Activated naive CD4-positive, alpha-beta T cell treated with anti-CD3 and anti-CD28 coated beads, Interleukin-2, amount 10 ng/mL, durations not matched to agents 7 days and 5 days (primary cell): ENCODE results near the gene CEACAM1.
"Not testable (repeated sequence)": the region's sequence is repeated elsewhere in the genome, so short reads cannot be mapped to it uniquely, and the experiment has no call there.

ENCODE experiments used
- CTCF ChIA-PET: fragments of 350-600 bp; sonication (Branson Sonifier 250); formaldehyde crosslinking; loops from one replicate; lab custom pipeline; 2021; ENCODE audit warnings: antibody characterized with exemption; lab: Charles Lee
- DNase-seq: peaks from one replicate; pipeline ENCODE4 v3.0.0-alpha.2; 2020
- H3K27ac Mint-ChIP-seq: one replicate; pipeline ENCODE4 v1.8.0; 2021; ENCODE audit warnings: mild to moderate bottlenecking, moderate library complexity, mixed read lengths
- H3K27me3 Mint-ChIP-seq: one replicate; pipeline ENCODE4 v1.8.0; 2021; ENCODE audit warnings: mild to moderate bottlenecking, mixed read lengths
- H3K36me3 Mint-ChIP-seq: one replicate; pipeline ENCODE4 v1.8.0; 2021; ENCODE audit warnings: mixed read lengths
- H3K4me1 Mint-ChIP-seq: one replicate; pipeline ENCODE4 v1.8.0; 2021; ENCODE audit warnings: mixed read lengths
- H3K4me3 Mint-ChIP-seq: one replicate; pipeline ENCODE4 v1.8.0; 2021; ENCODE audit warnings: mild to moderate bottlenecking, moderate library complexity, mixed read lengths
- H3K9me3 Mint-ChIP-seq: one replicate; pipeline ENCODE4 v1.8.0; 2021; ENCODE audit warnings: mixed read lengths

CEACAM1 gene

DNA sequence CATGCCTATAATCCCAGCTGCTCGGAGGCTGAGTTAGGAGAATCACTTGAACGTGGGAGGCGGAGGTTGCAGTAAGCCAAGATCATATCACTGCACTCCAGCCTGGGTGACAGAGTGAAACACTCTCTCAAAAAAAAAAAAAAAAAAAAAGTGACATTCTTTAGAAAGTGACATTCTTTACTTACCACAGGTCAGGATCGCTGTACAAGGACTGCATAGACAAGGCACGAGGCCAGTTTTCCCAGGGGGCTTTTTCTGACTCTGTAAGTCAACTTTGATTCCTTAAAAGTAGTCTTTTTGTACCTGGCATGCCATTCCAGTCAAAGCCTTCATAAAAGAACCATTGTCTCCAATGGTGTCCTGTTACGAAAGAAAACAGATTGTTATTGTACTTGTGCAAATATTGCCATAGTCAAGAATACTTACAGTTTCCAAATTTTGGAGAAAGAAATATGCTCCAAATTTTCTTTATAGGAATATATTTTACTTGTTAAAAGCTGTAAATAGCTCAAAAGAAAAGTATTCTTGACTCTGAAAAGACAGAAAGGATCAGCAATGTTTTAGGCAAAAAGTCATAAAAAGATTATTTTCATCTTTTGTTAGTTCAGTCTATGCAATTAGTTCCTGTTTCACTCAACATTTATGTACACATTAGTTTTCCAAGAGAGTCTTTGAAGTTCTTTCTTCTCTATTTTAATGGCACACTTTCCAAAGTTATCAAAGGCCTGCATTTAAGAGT, 39.3 kb downstream of the CEACAM1 start:
- Mint-ChIP-seq H3K27ac (no peak overlapping the region), H3K9me3 (no peaks in the 10 kb centered on the region), H3K4me3 (no peak overlapping the region), H3K4me1 (peaks cover 28% of the 10 kb centered on the region), H3K36me3 (no peaks in the 10 kb centered on the region), H3K27me3 (no peaks in the 10 kb centered on the region)
- DNase-seq: no peak
- CTCF ChIA-PET: no interaction called here

GRCh38 chr19:42487798-42488178, 40.5 kb downstream of the CEACAM1 start:
- no peaks in the 10 kb centered on the region for H3K9me3 Mint-ChIP-seq
- H3K4me1 Mint-ChIP-seq: peaks cover 31% of the 10 kb centered on the region
- CTCF ChIA-PET: interaction anchor here (0.5 to 0.8 kb wide), 2 partner anchors 18 to 37 kb away, joined by 3 read pairs; no protein-coding TSS in a partner anchor
- peaks cover 2% of the 10 kb centered on the region for H3K36me3 Mint-ChIP-seq
- no peaks in the 10 kb centered on the region for H3K27me3 Mint-ChIP-seq
- peak overlapping the region; percentile 24 for H3K27ac Mint-ChIP-seq
- no peak for DNase-seq
- no peak overlapping the region for H3K4me3 Mint-ChIP-seq

- Mint-ChIP-seq H3K27ac (no peak overlapping the region), H3K4me3 (no peak overlapping the region), H3K36me3 (peaks cover 2% of the 10 kb centered on the region), H3K27me3 (no peaks in the 10 kb centered on the region), H3K9me3 (no peaks in the 10 kb centered on the region), H3K4me1 (peaks cover 31% of the 10 kb centered on the region)
- DNase-seq: peak; percentile 42
- CTCF ChIA-PET: interaction anchor here (0.5 to 1.3 kb wide), 3 partner anchors 17 to 48 kb away, joined by 3 read pairs; no protein-coding TSS in a partner anchor
These were observed 41.1 kb downstream of the CEACAM1 start for GRCh38 chr19:42487032-42487797.

DNA sequence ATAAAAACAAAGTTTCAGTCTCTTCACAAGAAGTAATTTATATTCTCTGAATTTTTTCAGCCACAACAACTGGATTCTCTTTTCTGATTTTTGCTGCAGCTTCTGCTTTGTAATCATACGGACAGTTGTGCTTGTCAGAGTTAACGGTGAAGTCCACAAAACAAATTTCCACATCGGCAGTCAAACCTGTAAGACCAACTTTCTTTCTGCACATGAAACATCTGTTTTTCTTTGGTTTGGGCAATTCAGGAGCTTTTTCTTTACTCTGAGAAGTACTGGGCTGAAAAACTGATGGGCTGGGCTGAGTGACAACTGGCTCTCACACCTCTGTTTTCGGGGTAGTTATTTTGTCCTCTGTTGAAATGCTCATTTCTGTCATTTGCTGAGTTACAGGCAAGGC, 43.2 kb downstream of the CEACAM1 start:
- DNase-seq, H3K9me3 Mint-ChIP-seq, H3K27ac Mint-ChIP-seq, H3K27me3 Mint-ChIP-seq, H3K36me3 Mint-ChIP-seq, CTCF ChIA-PET, H3K4me3 Mint-ChIP-seq: not testable (repeated sequence)
- peaks cover 48% of the 10 kb centered on the region for H3K4me1 Mint-ChIP-seq

GRCh38 chr19:42480335-42481095, 47.8 kb downstream of the CEACAM1 start:
- CTCF ChIA-PET: no interaction called here
- Mint-ChIP-seq H3K27me3 (no peaks in the 10 kb centered on the region), H3K4me3 (peak overlapping the region; percentile 6), H3K36me3 (peaks cover 2% of the 10 kb centered on the region), H3K4me1 (peaks cover 36% of the 10 kb centered on the region), H3K27ac (peak overlapping the region; percentile 73), H3K9me3 (no peaks in the 10 kb centered on the region)
- DNase-seq: peak; percentile 31

GRCh38 chr19:42479736-42480135, 48.5 kb downstream of the CEACAM1 start:
- no peaks in the 10 kb centered on the region for H3K9me3 Mint-ChIP-seq
- no peak overlapping the region for H3K27ac Mint-ChIP-seq
- H3K4me3 Mint-ChIP-seq: no peak overlapping the region
- H3K4me1 Mint-ChIP-seq: peaks cover 34% of the 10 kb centered on the region
- CTCF ChIA-PET: no interaction called here
- H3K27me3 Mint-ChIP-seq: peaks cover 4% of the 10 kb centered on the region
- peaks cover 2% of the 10 kb centered on the region for H3K36me3 Mint-ChIP-seq
- no peak for DNase-seq

GRCh38 chr19:42478765-42479311, 49.4 kb downstream of the CEACAM1 start:
- Mint-ChIP-seq H3K36me3 (peaks cover 2% of the 10 kb centered on the region), H3K4me3 (no peak overlapping the region), H3K4me1 (peaks cover 27% of the 10 kb centered on the region), H3K9me3 (no peaks in the 10 kb centered on the region), H3K27me3 (peaks cover 9% of the 10 kb centered on the region), H3K27ac (no peak overlapping the region)
- no peak for DNase-seq
- CTCF ChIA-PET: no interaction called here

GRCh38 chr19:42477933-42478332, 50.3 kb downstream of the CEACAM1 start:
- Mint-ChIP-seq H3K27me3 (peaks cover 12% of the 10 kb centered on the region), H3K4me1 (peaks cover 25% of the 10 kb centered on the region), H3K27ac (no peak overlapping the region), H3K4me3 (no peak overlapping the region), H3K36me3 (no peaks in the 10 kb centered on the region), H3K9me3 (no peaks in the 10 kb centered on the region)
- CTCF ChIA-PET: interaction anchor here (1.2 kb wide), 1 partner anchor 52 kb away, joined by 3 read pairs; no protein-coding TSS in a partner anchor
- no peak for DNase-seq

DNA sequence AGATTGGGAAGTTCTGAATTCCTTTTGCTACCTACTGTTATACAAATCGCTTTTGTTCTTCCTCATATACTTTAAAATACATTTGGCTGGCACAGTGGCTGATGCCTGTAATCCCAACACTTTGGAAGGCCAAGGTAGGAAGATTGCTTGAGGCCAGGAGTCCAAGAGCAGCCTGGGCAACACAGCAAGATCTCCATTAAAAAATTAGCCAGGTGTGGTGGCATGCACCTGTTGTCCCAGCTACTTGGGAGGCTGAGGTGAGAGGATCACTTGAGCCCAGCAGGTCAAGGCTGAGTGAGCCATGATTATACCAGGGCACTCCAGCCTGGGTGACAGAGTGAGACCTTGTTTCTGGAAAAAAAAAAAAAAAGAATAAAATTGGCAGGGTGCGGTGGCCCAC, 51.2 kb downstream of the CEACAM1 start:
- peaks cover 14% of the 10 kb centered on the region for H3K27me3 Mint-ChIP-seq
- CTCF ChIA-PET: interaction anchor here (1.2 kb wide), 1 partner anchor 52 kb away, joined by 3 read pairs; no protein-coding TSS in a partner anchor

DNA sequence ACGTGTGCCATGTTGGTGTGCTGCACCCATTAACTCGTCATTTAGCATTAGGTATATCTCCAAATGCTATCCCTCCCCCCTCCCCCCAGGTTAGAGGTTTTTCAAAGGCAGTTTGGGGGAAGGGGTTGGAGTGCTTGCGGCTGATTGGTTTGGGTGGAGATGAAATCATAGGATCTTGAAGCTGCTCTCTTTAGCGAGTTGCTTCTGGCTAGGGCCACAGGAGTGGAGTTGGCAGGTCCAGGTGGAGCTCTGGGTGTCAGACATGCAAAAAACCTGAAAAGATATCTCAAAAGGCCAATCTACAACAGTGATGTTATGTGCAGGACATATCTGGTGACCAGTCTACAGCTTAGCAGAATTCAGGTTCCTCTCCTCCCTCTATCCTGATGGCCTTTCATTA, 52.9 kb downstream of the CEACAM1 start:
- Mint-ChIP-seq H3K4me3 (no peak overlapping the region), H3K27ac (no peak overlapping the region), H3K36me3 (no peaks in the 10 kb centered on the region), H3K9me3 (no peaks in the 10 kb centered on the region), H3K27me3 (peaks cover 19% of the 10 kb centered on the region), H3K4me1 (peaks cover 11% of the 10 kb centered on the region)
- no peak for DNase-seq
- CTCF ChIA-PET: no interaction called here

More for the DNA sequence above, 51.2 kb downstream of the CEACAM1 start:
- H3K27ac Mint-ChIP-seq: no peak overlapping the region
- DNase-seq: no peak
- no peaks in the 10 kb centered on the region for H3K36me3 Mint-ChIP-seq
- peaks cover 25% of the 10 kb centered on the region for H3K4me1 Mint-ChIP-seq
- H3K4me3 Mint-ChIP-seq: no peak overlapping the region
- no peaks in the 10 kb centered on the region for H3K9me3 Mint-ChIP-seq

DNA sequence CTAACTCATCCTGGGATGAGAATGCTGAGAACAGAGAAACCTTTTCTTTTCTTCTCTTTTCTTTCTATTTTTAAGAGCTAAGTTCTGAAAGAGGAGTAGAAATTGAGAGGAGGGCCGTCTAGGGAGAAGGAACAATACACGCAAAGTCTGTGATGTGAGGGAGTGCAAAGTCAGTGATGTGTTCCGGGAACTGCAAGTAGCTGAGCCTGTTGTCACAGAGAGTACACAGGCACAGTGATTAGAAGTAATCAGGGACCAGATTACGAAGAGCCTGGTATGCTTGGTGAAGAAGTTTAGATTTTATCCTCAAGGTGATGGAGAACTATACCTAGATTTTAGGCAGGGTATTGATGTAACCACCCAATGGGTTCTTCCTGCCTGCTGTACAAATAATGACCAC, 53.5 kb downstream of the CEACAM1 start:
- Mint-ChIP-seq H3K27ac (no peak overlapping the region), H3K36me3 (no peaks in the 10 kb centered on the region), H3K27me3 (peaks cover 21% of the 10 kb centered on the region), H3K4me1 (peaks cover 9% of the 10 kb centered on the region), H3K9me3 (no peaks in the 10 kb centered on the region), H3K4me3 (no peak overlapping the region)
- DNase-seq: no peak
- CTCF ChIA-PET: no interaction called here

DNA sequence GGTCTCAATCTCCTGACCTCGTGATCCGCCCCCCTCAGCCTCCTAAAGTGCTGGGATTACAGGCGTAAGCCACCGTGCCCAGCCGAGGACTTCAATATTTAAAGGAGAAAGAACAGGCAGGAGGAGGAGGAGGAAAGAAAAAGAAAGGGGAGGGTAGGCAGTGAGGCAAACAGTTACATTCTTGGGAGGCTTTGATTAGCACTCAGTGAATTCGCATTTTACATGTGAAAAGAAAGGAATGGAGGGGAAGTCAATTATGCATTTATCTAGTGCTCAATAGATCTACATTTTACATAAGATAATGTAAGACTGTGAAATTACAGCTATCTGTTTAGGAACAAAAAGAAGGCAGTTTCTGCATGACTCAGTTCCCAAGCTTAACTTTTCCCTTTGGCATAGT, 54.6 kb downstream of the CEACAM1 start:
- CTCF ChIA-PET: no interaction called here
- Mint-ChIP-seq H3K27ac (no peak overlapping the region), H3K27me3 (peaks cover 25% of the 10 kb centered on the region), H3K4me1 (peaks cover 5% of the 10 kb centered on the region), H3K36me3 (no peaks in the 10 kb centered on the region), H3K9me3 (no peaks in the 10 kb centered on the region), H3K4me3 (no peak overlapping the region)
- no peak for DNase-seq

GRCh38 chr19:42472402-42473147, 55.7 kb downstream of the CEACAM1 start:
- no peak for DNase-seq
- Mint-ChIP-seq H3K27me3 (peaks cover 25% of the 10 kb centered on the region), H3K4me1 (peaks cover 11% of the 10 kb centered on the region), H3K9me3 (no peaks in the 10 kb centered on the region), H3K36me3 (no peaks in the 10 kb centered on the region), H3K4me3 (no peak overlapping the region), H3K27ac (no peak overlapping the region)
- CTCF ChIA-PET: interaction anchor here (1.4 kb wide), 1 partner anchor 21 kb away, joined by 4 read pairs; no protein-coding TSS in a partner anchor
